Brain microvascular endothelial cell (primary cell): ENCODE data around the gene PIAS1.

Experiments
- DNase-seq: peaks from one replicate; pipeline ENCODE4 v3.0.0-alpha.2; 2020
- H3K27ac ChIP-seq: fragments of 250-450 bp; sonication (Bioruptor Pico); 2 replicates; pipeline ENCODE4 v1.5.1; 2020; ENCODE audit warnings: mild to moderate bottlenecking, moderate library complexity
- H3K27me3 ChIP-seq: fragments of 250-450 bp; sonication (Bioruptor Pico); replicated peaks from 2 replicates; pipeline ENCODE4 v1.5.1; 2020; ENCODE audit warnings: mild to moderate bottlenecking
- H3K36me3 ChIP-seq: fragments of 250-450 bp; sonication (Bioruptor Pico); replicated peaks from 2 replicates; pipeline ENCODE4 v1.5.1; 2020; ENCODE audit warnings: mild to moderate bottlenecking
- H3K4me3 ChIP-seq: 2 replicates; pipeline ENCODE4 v1.5.1; 2011; ENCODE audit warnings: low read depth, mild to moderate bottlenecking, control low read depth, low read length, moderate library complexity
- in situ Hi-C: cut with HindIII; loops from 2 replicates; pipeline ENCODE4 v1.10.0; 2017; ENCODE audit warnings: low sequenced_read_pairs, low pct_ligation_motif_present
- TF ChIP-seq, protein P1 (sequence below): IDR thresholded peaks from 2 replicates; pipeline ENCODE4 v1.5.1; 2011; ENCODE audit warnings: low read depth, mild to moderate bottlenecking, moderate library complexity, low read length, control low read depth, inconsistent platforms; ENCODE audit errors: missing control alignments

Gene PIAS1

GRCh38 chr15:68075764-68076385 is 21.8 kb downstream of the PIAS1 start:
- no peak for DNase-seq
- Histone ChIP-seq H3K27me3 (no peaks in the 10 kb centered on the region), H3K4me3 (no peak overlapping the region), H3K36me3 (no peaks in the 10 kb centered on the region), H3K27ac (no peak overlapping the region)
- in situ Hi-C loops, result no loop called here
- TF ChIP-seq, protein P1, sequence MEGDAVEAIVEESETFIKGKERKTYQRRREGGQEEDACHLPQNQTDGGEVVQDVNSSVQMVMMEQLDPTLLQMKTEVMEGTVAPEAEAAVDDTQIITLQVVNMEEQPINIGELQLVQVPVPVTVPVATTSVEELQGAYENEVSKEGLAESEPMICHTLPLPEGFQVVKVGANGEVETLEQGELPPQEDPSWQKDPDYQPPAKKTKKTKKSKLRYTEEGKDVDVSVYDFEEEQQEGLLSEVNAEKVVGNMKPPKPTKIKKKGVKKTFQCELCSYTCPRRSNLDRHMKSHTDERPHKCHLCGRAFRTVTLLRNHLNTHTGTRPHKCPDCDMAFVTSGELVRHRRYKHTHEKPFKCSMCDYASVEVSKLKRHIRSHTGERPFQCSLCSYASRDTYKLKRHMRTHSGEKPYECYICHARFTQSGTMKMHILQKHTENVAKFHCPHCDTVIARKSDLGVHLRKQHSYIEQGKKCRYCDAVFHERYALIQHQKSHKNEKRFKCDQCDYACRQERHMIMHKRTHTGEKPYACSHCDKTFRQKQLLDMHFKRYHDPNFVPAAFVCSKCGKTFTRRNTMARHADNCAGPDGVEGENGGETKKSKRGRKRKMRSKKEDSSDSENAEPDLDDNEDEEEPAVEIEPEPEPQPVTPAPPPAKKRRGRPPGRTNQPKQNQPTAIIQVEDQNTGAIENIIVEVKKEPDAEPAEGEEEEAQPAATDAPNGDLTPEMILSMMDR, result no peak

GRCh38 chr15:68078365-68078764 is 24.2 kb downstream of the PIAS1 start:
- Histone ChIP-seq H3K27me3 (no peaks in the 10 kb centered on the region), H3K4me3 (no peak overlapping the region), H3K36me3 (no peaks in the 10 kb centered on the region), H3K27ac (no peak overlapping the region)
- DNase-seq, result no peak
- in situ Hi-C loops, result no loop called here
- TF ChIP-seq, protein P1, result no peak

DNA sequence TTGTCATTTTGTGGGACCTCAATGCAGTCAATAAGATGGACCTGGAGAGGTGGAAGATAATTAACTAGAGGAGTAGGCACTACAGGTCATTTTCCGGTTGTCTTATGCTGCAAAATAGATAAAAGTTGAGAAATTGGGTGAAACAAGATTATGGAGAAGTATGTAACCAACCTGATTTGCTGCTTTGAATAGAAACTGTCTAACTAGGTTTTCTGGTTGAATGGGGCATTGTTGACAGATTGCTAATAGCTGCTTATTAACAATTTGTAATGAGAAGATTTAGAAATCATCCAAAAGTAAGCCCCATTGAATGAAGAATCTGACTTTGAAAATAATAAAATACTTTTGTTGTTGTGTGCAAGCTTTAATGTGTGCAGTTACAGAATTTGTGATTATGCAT is 26.2 kb downstream of the PIAS1 start:
- H3K36me3 ChIP-seq, result no peaks in the 10 kb centered on the region
- DNase-seq, result no peak
- TF ChIP-seq, protein P1, result no peak
- no peaks in the 10 kb centered on the region for H3K27me3 ChIP-seq
- no peak overlapping the region for H3K27ac ChIP-seq
- in situ Hi-C loops, result no loop called here
- H3K4me3 ChIP-seq, result no peak overlapping the region

DNA sequence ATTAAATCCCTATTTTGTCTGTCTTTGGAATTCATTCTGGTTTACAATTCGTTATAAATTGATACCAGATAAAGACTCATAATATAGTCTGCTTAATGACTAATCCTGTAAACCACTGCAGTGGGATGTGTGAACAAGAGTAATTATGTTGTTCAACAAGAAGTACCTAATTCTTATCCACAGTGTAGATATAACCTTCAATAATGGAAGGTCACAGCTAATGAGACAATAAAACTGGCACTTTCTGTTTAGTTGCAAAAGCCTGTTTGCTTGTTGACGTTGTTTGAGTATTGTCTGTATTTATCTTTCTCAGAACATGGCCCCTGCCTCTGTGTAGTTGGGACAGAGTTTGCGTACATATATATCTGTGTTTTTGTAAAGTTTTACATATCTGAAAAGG is 26.7 kb downstream of the PIAS1 start:
- TF ChIP-seq, protein P1, result no peak
- DNase-seq, result no peak
- Histone ChIP-seq H3K4me3 (no peak overlapping the region), H3K36me3 (no peaks in the 10 kb centered on the region), H3K27me3 (no peaks in the 10 kb centered on the region), H3K27ac (no peak overlapping the region)
- in situ Hi-C loops, result no loop called here

DNA sequence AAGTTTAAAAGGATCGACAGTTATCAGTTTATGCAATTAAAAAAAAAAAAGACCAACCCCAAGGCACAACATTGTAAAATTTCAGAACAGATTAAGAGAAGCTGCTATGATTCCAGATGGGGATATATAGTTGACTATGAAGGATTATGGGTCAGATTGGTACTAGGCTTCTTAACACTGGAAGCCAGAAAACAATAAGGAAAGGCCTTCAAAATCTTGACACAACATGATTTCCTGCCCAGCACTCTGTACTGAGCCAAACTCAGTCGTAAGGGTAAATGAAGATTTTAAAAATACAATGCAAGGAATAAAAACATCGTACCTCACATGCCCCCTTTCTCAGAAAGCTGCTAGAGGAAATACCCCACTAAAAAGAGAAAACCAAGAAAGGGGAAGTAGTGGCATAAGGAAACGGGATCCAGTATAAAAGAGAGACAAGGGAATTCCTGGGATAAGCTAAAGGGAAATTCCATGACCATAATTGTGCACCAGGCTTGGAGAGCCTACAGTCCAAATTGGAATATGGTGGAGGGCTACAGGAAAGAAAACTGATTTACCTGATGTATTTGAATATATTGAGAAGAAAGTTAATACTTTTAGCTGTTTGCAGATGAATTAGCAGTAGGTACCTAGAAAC is 27.9 kb downstream of the PIAS1 start:
- H3K4me3 ChIP-seq, result no peak overlapping the region
- TF ChIP-seq, protein P1, result no peak
- no peaks in the 10 kb centered on the region for H3K36me3 ChIP-seq
- no peak for DNase-seq
- H3K27me3 ChIP-seq, result no peaks in the 10 kb centered on the region
- no peak overlapping the region for H3K27ac ChIP-seq
- in situ Hi-C loops, result no loop called here

GRCh38 chr15:68082735-68083134 is 28.6 kb downstream of the PIAS1 start:
- in situ Hi-C loops, result no loop called here
- H3K36me3 ChIP-seq, result no peaks in the 10 kb centered on the region
- no peak overlapping the region for H3K27ac ChIP-seq
- H3K4me3 ChIP-seq, result no peak overlapping the region
- TF ChIP-seq, protein P1, result no peak
- H3K27me3 ChIP-seq, result no peaks in the 10 kb centered on the region
- no peak for DNase-seq
